Measurements from ENCODE around the gene SLIT3.

GRCh38 chr5:168680395-168680794 lies 620.5 kb downstream of the SLIT3 start:
- TF ChIP-seq, protein P1, sequence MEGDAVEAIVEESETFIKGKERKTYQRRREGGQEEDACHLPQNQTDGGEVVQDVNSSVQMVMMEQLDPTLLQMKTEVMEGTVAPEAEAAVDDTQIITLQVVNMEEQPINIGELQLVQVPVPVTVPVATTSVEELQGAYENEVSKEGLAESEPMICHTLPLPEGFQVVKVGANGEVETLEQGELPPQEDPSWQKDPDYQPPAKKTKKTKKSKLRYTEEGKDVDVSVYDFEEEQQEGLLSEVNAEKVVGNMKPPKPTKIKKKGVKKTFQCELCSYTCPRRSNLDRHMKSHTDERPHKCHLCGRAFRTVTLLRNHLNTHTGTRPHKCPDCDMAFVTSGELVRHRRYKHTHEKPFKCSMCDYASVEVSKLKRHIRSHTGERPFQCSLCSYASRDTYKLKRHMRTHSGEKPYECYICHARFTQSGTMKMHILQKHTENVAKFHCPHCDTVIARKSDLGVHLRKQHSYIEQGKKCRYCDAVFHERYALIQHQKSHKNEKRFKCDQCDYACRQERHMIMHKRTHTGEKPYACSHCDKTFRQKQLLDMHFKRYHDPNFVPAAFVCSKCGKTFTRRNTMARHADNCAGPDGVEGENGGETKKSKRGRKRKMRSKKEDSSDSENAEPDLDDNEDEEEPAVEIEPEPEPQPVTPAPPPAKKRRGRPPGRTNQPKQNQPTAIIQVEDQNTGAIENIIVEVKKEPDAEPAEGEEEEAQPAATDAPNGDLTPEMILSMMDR (conservative IDR thresholded peaks at IDR 0.05; ENCODE audit: low read depth, low read length): no peak
- TF ChIP-seq EZH2 (IDR thresholded peaks at IDR 0.05; ENCODE audit: low read length, unreplicated experiment): no peak
- no peak for TF ChIP-seq EZH2phosphoT487 (IDR thresholded peaks at IDR 0.05; ENCODE audit: borderline replicate concordance, low read length)

Data from PC-3 (cell line).